Keratinocyte (primary cell): ENCODE measurements around the gene DPM3. TPM values are rescaled to one million over a fixed set of nuclear protein-coding genes. Genes with fewer than 3 reads are reported as not detected.

Experiments
- DNase-seq: peaks from one replicate; pipeline ENCODE4 v3.0.0-alpha.2; 2011; ENCODE audit warnings: low read depth, missing footprints, low spot score
- FAIRE-seq: peaks from 2 replicates; lab custom pipeline; 2011; peaks lifted over from hg19 to GRCh38; lab: Jason Lieb, UNC
- H2AFZ ChIP-seq: 2 replicates; pipeline ENCODE4 v1.6.0; 2012; ENCODE audit warnings: low read length, control low read depth, inconsistent platforms; ENCODE audit not compliant: control insufficient read depth
- H3K27ac ChIP-seq: 2 replicates; pipeline ENCODE4 v1.5.1; 2011; ENCODE audit warnings: low read length; ENCODE audit not compliant: control insufficient read depth, insufficient read depth
- H3K27me3 ChIP-seq: 3 replicates; pipeline ENCODE4 v1.6.0; 2011; ENCODE audit warnings: low read length; ENCODE audit not compliant: control insufficient read depth, insufficient read depth; ENCODE audit errors: extremely low read depth
- H3K36me3 ChIP-seq, 2 experiments: 2 replicates in 1 of 2; 3 replicates in 1 of 2; pipeline ENCODE4 v1.5.1; 2011; ENCODE audit warnings: low read length in 2 of 2, mild to moderate bottlenecking in 1 of 2; ENCODE audit not compliant: control insufficient read depth in 2 of 2, insufficient read depth in 2 of 2; ENCODE audit errors: extremely low read depth in 1 of 2
- H3K4me1 ChIP-seq: 3 replicates; pipeline ENCODE4 v1.5.1; 2011; ENCODE audit warnings: low read length; ENCODE audit not compliant: control insufficient read depth, insufficient read depth; ENCODE audit errors: extremely low read depth
- H3K4me2 ChIP-seq: 3 replicates; pipeline ENCODE4 v1.6.0; 2011; ENCODE audit warnings: low read depth, low read length; ENCODE audit not compliant: control insufficient read depth, insufficient read depth; ENCODE audit errors: extremely low read depth
- H3K4me3 ChIP-seq, 3 experiments: fragments of 200-600 bp in 1 of 3; sonication (generic) in 1 of 3; 2 replicates in 2 of 3; 3 replicates in 1 of 3; pipeline ENCODE4 v1.5.1; 2011 to 2016; ENCODE audit warnings: low read length in 3 of 3, mild to moderate bottlenecking in 3 of 3, control low read depth in 2 of 3, inconsistent platforms in 1 of 3, low read depth in 1 of 3, mixed read lengths in 1 of 3, mixed run types in 1 of 3, moderate library complexity in 1 of 3; ENCODE audit not compliant: control insufficient read depth in 2 of 3, insufficient read depth in 2 of 3; ENCODE audit errors: extremely low read depth in 1 of 3
- H3K79me2 ChIP-seq: 2 replicates; pipeline ENCODE4 v1.6.0; 2012; ENCODE audit warnings: low read length; ENCODE audit not compliant: control insufficient read depth, insufficient read depth
- H3K9ac ChIP-seq: 3 replicates; pipeline ENCODE4 v1.6.0; 2011; ENCODE audit warnings: low read length; ENCODE audit not compliant: control insufficient read depth, insufficient read depth; ENCODE audit errors: extremely low read depth
- H3K9me1 ChIP-seq: 3 replicates; pipeline ENCODE4 v1.6.0; 2011; ENCODE audit warnings: low read length; ENCODE audit not compliant: control insufficient read depth, insufficient read depth; ENCODE audit errors: extremely low read depth
- H3K9me3 ChIP-seq: 2 replicates; pipeline ENCODE4 v1.5.1; 2012; ENCODE audit warnings: low read depth, low read length; ENCODE audit not compliant: control insufficient read depth
- H4K20me1 ChIP-seq: 3 replicates; pipeline ENCODE4 v1.6.0; 2011; ENCODE audit warnings: low read length; ENCODE audit not compliant: control insufficient read depth, insufficient read depth; ENCODE audit errors: extremely low read depth
- EZH2 ChIP-seq: IDR thresholded peaks from one replicate; pipeline ENCODE4 v1.6.1; 2012; ENCODE audit warnings: inconsistent platforms, mild to moderate bottlenecking, low read length, moderate library complexity
- dilution Hi-C: fragments of 300-500 bp; cut with MboI; formaldehyde crosslinking; loops from one replicate; pipeline ENCODE4 v1.7.0; 2020; ENCODE audit warnings: low sequenced_read_pairs; ENCODE audit not compliant: extremely low pct_ligation_motif_present
- polyA plus RNA-seq, 5 experiments: library from polyadenylated mRNA; depleted of rRNA in 3 of 5; stranded (reverse) in 3 of 5; stranded (forward) in 1 of 5; unstranded in 1 of 5; fragments of >200 nt; gene quantifications; 1 replicate in 1 of 5; 2 replicates in 3 of 5; 3 replicates in 1 of 5; pipeline versions ENCODE4 v1.2.1 to v1.2.3, GENCODE V29; 2011 to 2012; ENCODE audit warnings: missing spikeins in 2 of 5, low read depth in 1 of 5, low replicate concordance in 1 of 5
- TF ChIP-seq, protein P1 (sequence below), 3 experiments: IDR thresholded peaks in 1 of 3; conservative IDR thresholded peaks in 1 of 3; optimal IDR thresholded peaks in 1 of 3; 2 replicates in 2 of 3; 3 replicates in 1 of 3; pipeline versions ENCODE3 to v1.5.1; 2011; ENCODE audit warnings: low read length in 3 of 3, mild to moderate bottlenecking in 3 of 3, moderate library complexity in 2 of 3, control low read depth in 1 of 3, inconsistent platforms in 1 of 3; ENCODE audit not compliant: insufficient read depth in 2 of 3; ENCODE audit errors: extremely low read depth in 1 of 3

Gene DPM3
- polyA plus RNA-seq, 1 donor (not counting 4 experiments of a cell fraction or from before 2014, with no cell fraction given): 29.3 TPM

- Histone ChIP-seq H3K4me1 (peaks cover 5% of the 10 kb centered on the region), H3K27me3 (no peaks in the 10 kb centered on the region), H3K4me3 (no peak overlapping the region), H2AFZ (no peak overlapping the region), H4K20me1 (no peaks in the 10 kb centered on the region), H3K4me2 (no peak overlapping the region), H3K79me2 (no peaks in the 10 kb centered on the region), H3K9ac (no peak overlapping the region), H3K36me3 (no peaks in the 10 kb centered on the region), H3K27ac (no peak overlapping the region), H3K9me1 (no peaks in the 10 kb centered on the region), H3K9me3 (no peaks in the 10 kb centered on the region)
- no peak for DNase-seq
- FAIRE-seq: no peak
- dilution Hi-C loops: no loop called here
- TF ChIP-seq, protein P1, sequence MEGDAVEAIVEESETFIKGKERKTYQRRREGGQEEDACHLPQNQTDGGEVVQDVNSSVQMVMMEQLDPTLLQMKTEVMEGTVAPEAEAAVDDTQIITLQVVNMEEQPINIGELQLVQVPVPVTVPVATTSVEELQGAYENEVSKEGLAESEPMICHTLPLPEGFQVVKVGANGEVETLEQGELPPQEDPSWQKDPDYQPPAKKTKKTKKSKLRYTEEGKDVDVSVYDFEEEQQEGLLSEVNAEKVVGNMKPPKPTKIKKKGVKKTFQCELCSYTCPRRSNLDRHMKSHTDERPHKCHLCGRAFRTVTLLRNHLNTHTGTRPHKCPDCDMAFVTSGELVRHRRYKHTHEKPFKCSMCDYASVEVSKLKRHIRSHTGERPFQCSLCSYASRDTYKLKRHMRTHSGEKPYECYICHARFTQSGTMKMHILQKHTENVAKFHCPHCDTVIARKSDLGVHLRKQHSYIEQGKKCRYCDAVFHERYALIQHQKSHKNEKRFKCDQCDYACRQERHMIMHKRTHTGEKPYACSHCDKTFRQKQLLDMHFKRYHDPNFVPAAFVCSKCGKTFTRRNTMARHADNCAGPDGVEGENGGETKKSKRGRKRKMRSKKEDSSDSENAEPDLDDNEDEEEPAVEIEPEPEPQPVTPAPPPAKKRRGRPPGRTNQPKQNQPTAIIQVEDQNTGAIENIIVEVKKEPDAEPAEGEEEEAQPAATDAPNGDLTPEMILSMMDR (optimal IDR thresholded peaks at IDR 0.05 in 1 of 3, IDR thresholded peaks at IDR 0.05 in 1 of 3, conservative IDR thresholded peaks at IDR 0.05 in 1 of 3; ENCODE audit: extremely low read depth in 1 of 3, insufficient read depth in 2 of 3, low read length in 3 of 3): no peak
Observed at GRCh38 chr1:155186067-155186793, 45.9 kb upstream of the DPM3 start.

DNA sequence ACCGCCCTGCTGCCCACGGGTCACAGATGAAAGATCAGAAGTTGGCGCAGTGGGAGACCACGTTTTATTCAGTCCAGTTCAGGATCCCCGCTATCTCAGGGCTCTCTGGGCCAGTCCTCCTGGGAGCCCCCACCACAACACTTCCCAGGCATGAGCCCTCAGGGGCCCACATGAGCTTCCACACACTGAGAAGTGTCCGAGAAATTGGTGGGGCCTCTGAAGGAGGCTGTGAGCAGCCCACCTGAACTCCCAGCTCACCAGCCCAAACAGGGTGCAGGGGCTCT, 45.4 kb upstream of the DPM3 start:
- no peaks in the 10 kb centered on the region for H3K9me3 ChIP-seq
- H2AFZ ChIP-seq: no peak overlapping the region
- H3K4me3 ChIP-seq: no peak overlapping the region
- DNase-seq (no peak), FAIRE-seq (no peak)
- no peak overlapping the region for H3K27ac ChIP-seq
- H3K4me1 ChIP-seq: peaks cover 5% of the 10 kb centered on the region
- TF ChIP-seq, protein P1 (optimal IDR thresholded peaks at IDR 0.05 in 1 of 3, IDR thresholded peaks at IDR 0.05 in 1 of 3, conservative IDR thresholded peaks at IDR 0.05 in 1 of 3; ENCODE audit: extremely low read depth in 1 of 3, insufficient read depth in 2 of 3, low read length in 3 of 3): no peak
- TF ChIP-seq EZH2: no peak
- no peaks in the 10 kb centered on the region for H3K36me3 ChIP-seq
- H3K9ac ChIP-seq: no peak overlapping the region
- no peaks in the 10 kb centered on the region for H4K20me1 ChIP-seq
- H3K79me2 ChIP-seq: no peaks in the 10 kb centered on the region
- H3K9me1 ChIP-seq: no peaks in the 10 kb centered on the region
- no peaks in the 10 kb centered on the region for H3K27me3 ChIP-seq
- H3K4me2 ChIP-seq: no peak overlapping the region
- dilution Hi-C loops: no loop called here
